ENCODE results near the gene SHROOM3. TPM values are rescaled to one million over a fixed set of nuclear protein-coding genes. Genes with fewer than 3 reads are reported as not detected.

The SHROOM3 gene
- polyA plus RNA-seq, 1 donor from 2014 or later: 2.7 TPM

DNA sequence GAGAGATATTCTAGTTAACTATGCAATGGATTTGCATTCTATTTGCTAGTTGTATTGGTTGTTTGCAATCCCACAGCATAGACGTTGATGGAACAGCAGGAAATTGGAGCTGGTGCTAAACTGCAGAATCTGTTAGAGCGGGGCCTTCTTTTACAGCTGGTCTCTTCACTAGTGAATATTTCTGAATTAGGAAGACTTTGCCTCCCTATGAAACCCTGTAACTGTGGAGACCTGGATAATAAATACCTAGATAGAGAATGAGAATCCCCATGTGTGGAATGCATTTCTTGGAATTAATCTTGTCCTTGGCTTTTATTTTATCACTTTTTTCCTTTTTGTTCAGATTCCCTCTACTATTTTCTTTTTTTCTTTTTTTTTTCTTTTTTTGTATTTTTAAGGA, 109.7 kb downstream of the SHROOM3 start:
- Histone ChIP-seq H3F3A (ENCODE audit: insufficient read depth, low read length, poor library complexity, severe bottlenecking) (no peaks in the 10 kb centered on the region), H3K27me3 (ENCODE audit: insufficient read depth, low read depth, low read length) (no peaks in the 10 kb centered on the region), H2AFZ (ENCODE audit: low read depth, low read length) (no peak overlapping the region), H3K27ac (ENCODE audit: low read length) (no peak overlapping the region), H3K36me3 (ENCODE audit: insufficient read depth, low read length) (no peaks in the 10 kb centered on the region), H3K79me2 (replicated peaks; ENCODE audit: insufficient read depth, low read length) (peaks cover 9% of the 10 kb centered on the region), H3K9me3 (ENCODE audit: low read length) (no peaks in the 10 kb centered on the region), H3K4me2 (ENCODE audit: low read length) (no peak overlapping the region), H4K20me1 (ENCODE audit: insufficient read depth) (no peaks in the 10 kb centered on the region), H3K4me3 (ENCODE audit: low read length) (no peak overlapping the region), H3K9ac (ENCODE audit: low read length) (no peak overlapping the region), H3K9me2 (ENCODE audit: insufficient read depth, low read length) (no peaks in the 10 kb centered on the region)
- TF ChIP-seq, protein P1, sequence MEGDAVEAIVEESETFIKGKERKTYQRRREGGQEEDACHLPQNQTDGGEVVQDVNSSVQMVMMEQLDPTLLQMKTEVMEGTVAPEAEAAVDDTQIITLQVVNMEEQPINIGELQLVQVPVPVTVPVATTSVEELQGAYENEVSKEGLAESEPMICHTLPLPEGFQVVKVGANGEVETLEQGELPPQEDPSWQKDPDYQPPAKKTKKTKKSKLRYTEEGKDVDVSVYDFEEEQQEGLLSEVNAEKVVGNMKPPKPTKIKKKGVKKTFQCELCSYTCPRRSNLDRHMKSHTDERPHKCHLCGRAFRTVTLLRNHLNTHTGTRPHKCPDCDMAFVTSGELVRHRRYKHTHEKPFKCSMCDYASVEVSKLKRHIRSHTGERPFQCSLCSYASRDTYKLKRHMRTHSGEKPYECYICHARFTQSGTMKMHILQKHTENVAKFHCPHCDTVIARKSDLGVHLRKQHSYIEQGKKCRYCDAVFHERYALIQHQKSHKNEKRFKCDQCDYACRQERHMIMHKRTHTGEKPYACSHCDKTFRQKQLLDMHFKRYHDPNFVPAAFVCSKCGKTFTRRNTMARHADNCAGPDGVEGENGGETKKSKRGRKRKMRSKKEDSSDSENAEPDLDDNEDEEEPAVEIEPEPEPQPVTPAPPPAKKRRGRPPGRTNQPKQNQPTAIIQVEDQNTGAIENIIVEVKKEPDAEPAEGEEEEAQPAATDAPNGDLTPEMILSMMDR (IDR thresholded peaks at IDR 0.05; ENCODE audit: poor library complexity, severe bottlenecking): no peak
- TF ChIP-seq SMC3 (conservative IDR thresholded peaks at IDR 0.05; ENCODE audit: poor library complexity) (no peak), RAD21 (conservative IDR thresholded peaks at IDR 0.05) (no peak)
- TF ChIP-seq, protein P2, sequence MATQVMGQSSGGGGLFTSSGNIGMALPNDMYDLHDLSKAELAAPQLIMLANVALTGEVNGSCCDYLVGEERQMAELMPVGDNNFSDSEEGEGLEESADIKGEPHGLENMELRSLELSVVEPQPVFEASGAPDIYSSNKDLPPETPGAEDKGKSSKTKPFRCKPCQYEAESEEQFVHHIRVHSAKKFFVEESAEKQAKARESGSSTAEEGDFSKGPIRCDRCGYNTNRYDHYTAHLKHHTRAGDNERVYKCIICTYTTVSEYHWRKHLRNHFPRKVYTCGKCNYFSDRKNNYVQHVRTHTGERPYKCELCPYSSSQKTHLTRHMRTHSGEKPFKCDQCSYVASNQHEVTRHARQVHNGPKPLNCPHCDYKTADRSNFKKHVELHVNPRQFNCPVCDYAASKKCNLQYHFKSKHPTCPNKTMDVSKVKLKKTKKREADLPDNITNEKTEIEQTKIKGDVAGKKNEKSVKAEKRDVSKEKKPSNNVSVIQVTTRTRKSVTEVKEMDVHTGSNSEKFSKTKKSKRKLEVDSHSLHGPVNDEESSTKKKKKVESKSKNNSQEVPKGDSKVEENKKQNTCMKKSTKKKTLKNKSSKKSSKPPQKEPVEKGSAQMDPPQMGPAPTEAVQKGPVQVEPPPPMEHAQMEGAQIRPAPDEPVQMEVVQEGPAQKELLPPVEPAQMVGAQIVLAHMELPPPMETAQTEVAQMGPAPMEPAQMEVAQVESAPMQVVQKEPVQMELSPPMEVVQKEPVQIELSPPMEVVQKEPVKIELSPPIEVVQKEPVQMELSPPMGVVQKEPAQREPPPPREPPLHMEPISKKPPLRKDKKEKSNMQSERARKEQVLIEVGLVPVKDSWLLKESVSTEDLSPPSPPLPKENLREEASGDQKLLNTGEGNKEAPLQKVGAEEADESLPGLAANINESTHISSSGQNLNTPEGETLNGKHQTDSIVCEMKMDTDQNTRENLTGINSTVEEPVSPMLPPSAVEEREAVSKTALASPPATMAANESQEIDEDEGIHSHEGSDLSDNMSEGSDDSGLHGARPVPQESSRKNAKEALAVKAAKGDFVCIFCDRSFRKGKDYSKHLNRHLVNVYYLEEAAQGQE (IDR thresholded peaks at IDR 0.05; ENCODE audit: borderline replicate concordance): no peak

DNA sequence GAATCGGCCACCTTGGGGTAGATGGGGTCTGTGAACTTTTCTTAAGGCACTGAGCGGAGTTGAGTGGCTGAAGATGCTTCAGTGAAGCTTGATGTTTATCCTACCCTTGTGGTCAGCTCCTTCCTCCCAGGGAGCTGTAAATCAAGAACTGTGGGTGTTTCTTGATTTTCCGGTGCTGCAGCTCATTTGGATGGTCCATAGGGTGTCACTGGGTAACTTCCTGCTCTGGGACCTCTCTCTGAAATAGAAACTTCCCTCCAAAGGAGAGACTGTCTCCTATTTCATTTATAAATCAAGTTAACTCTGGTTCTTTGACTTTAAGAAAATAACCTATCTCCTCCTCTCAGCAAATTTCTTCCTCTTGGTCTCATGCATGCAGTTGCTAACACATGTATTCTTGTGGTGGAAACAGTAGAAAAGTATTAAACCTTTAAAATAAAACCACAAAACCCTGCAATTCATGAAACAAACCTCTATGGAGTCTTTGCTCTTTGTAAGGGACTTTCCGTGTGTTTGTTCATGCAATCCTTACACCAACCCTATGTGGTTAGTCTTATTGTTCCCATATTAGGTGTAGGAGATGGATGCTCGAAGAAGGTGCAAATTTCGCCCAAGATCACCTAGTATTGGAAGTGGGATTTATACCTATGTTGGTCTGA, 110.3 kb downstream of the SHROOM3 start:
- H3K4me2 ChIP-seq (ENCODE audit: low read length): no peak overlapping the region
- no peak overlapping the region for H3K27ac ChIP-seq (ENCODE audit: low read length)
- no peaks in the 10 kb centered on the region for H3F3A ChIP-seq (ENCODE audit: insufficient read depth, low read length, poor library complexity, severe bottlenecking)
- TF ChIP-seq TAF1 (IDR thresholded peaks at IDR 0.05; ENCODE audit: low read depth): no peak
- TF ChIP-seq, protein P2 (IDR thresholded peaks at IDR 0.05; ENCODE audit: borderline replicate concordance): no peak
- TF ChIP-seq RAD21 (conservative IDR thresholded peaks at IDR 0.05): no peak
- H4K20me1 ChIP-seq (ENCODE audit: insufficient read depth): no peaks in the 10 kb centered on the region
- no peak overlapping the region for H3K4me3 ChIP-seq (ENCODE audit: low read length)
- no peak overlapping the region for H2AFZ ChIP-seq (ENCODE audit: low read depth, low read length)
- H3K9ac ChIP-seq (ENCODE audit: low read length): no peak overlapping the region
- no peaks in the 10 kb centered on the region for H3K27me3 ChIP-seq (ENCODE audit: insufficient read depth, low read depth, low read length)
- peaks cover 9% of the 10 kb centered on the region for H3K79me2 ChIP-seq (replicated peaks; ENCODE audit: insufficient read depth, low read length)
- no peaks in the 10 kb centered on the region for H3K36me3 ChIP-seq (ENCODE audit: insufficient read depth, low read length)
- H3K9me3 ChIP-seq (ENCODE audit: low read length): no peaks in the 10 kb centered on the region
- no peaks in the 10 kb centered on the region for H3K9me2 ChIP-seq (ENCODE audit: insufficient read depth, low read length)

Data from neural cell (in vitro differentiated cells).